Measurements from ENCODE around the gene ALPL. TPM values are rescaled to one million over a fixed set of nuclear protein-coding genes. Genes with fewer than 3 reads are reported as not detected.

Gene ALPL
- total RNA-seq, 1 experiment from 2014 or later, result 140 TPM

- TF ChIP-seq AFF4 (CRISPR knock-in tag; IDR thresholded peaks at IDR 0.05; ENCODE audit: borderline replicate concordance) (no peak), ZNF121 (CRISPR knock-in tag; IDR thresholded peaks at IDR 0.05) (no peak), NFE2L1 (CRISPR knock-in tag; IDR thresholded peaks at IDR 0.05) (no peak), SMAD4 (CRISPR knock-in tag; IDR thresholded peaks at IDR 0.05) (no peak), E2F5 (CRISPR knock-in tag; IDR thresholded peaks at IDR 0.05) (no peak)
- Mint-ChIP-seq H3K36me3 (no peaks in the 10 kb centered on the region), H3K4me1 (peaks cover 15% of the 10 kb centered on the region), H3K4me3 (no peak overlapping the region), H3K27me3 (ENCODE audit: low read depth) (peaks cover 4% of the 10 kb centered on the region), H3K27ac (no peak overlapping the region), H3K9me3 (no peaks in the 10 kb centered on the region)
- ChIA-PET CTCF (interaction anchor here (1.1 to 3.5 kb wide), 3 partner anchors 12 to 127 kb away, joined by 4 to 15 read pairs (median 5); partner anchors contain the start of gene ALPL), POLR2A (no interaction called here)
- ATAC-seq, result peak; percentile 43
- DNase-seq (ENCODE audit: low spot score), result no peak
Observed at GRCh38 chr1:21496886-21497285, 12.3 kb upstream of the ALPL start.

GRCh38 chr1:21497466-21498061, 11.7 kb upstream of the ALPL start:
- H3K4me1 Mint-ChIP-seq, result peaks cover 10% of the 10 kb centered on the region
- H3K36me3 Mint-ChIP-seq, result no peaks in the 10 kb centered on the region
- H3K27ac Mint-ChIP-seq, result no peak overlapping the region
- no peak overlapping the region for H3K4me3 Mint-ChIP-seq
- TF ChIP-seq TCF7 (CRISPR knock-in tag; IDR thresholded peaks at IDR 0.05; ENCODE audit: low read depth) (no peak), ZNF138 (CRISPR knock-in tag; conservative IDR thresholded peaks at IDR 0.05) (no peak), NR3C1 (CRISPR knock-in tag; conservative IDR thresholded peaks at IDR 0.05; ENCODE audit: low read depth) (no peak), GRHL2 (CRISPR knock-in tag; IDR thresholded peaks at IDR 0.05; ENCODE audit: insufficient replicate concordance, severe bottlenecking) (no peak), SOX15 (CRISPR knock-in tag; IDR thresholded peaks at IDR 0.05) (no peak), NFYB (CRISPR knock-in tag; conservative IDR thresholded peaks at IDR 0.05; ENCODE audit: low read depth) (no peak), CREB1 (CRISPR knock-in tag; IDR thresholded peaks at IDR 0.05) (no peak), ZNF671 (CRISPR knock-in tag; IDR thresholded peaks at IDR 0.05) (no peak), USF1 (CRISPR knock-in tag; IDR thresholded peaks at IDR 0.05) (no peak), TP53 (CRISPR knock-in tag; IDR thresholded peaks at IDR 0.05) (no peak), AFF4 (CRISPR knock-in tag; IDR thresholded peaks at IDR 0.05; ENCODE audit: borderline replicate concordance) (no peak), ATF6 (CRISPR knock-in tag; IDR thresholded peaks at IDR 0.05) (no peak)
- DNase-seq (ENCODE audit: low spot score) (peak; percentile 69), ATAC-seq (peak; percentile 92)
- no peaks in the 10 kb centered on the region for H3K9me3 Mint-ChIP-seq
- H3K27me3 Mint-ChIP-seq (ENCODE audit: low read depth), result peaks cover 4% of the 10 kb centered on the region
- POLR2A ChIA-PET, result no interaction called here
- CTCF ChIA-PET, result interaction anchor here (1.1 to 3.5 kb wide), 3 partner anchors 11 to 127 kb away, joined by 4 to 15 read pairs (median 5); partner anchors contain the start of gene ALPL
